Activated CD8-positive, alpha-beta T cell treated with anti-CD3 and anti-CD28 coated beads for 36 hours (primary cell): ENCODE data around the gene ZDHHC13. TPM values are rescaled to one million over a fixed set of nuclear protein-coding genes. Genes with fewer than 3 reads are reported as not detected.

Experiments
- ATAC-seq: fragments of 200-7000 bp; cut with Tn5 transposase; one replicate; pipeline ENCODE4 v1.10.0; 2021; ENCODE audit warnings: mild to moderate bottlenecking, moderate library complexity
- CTCF ChIA-PET: fragments of 350-600 bp; sonication (Branson Sonifier 250); formaldehyde crosslinking; loops from one replicate; lab custom pipeline; 2021; ENCODE audit warnings: antibody characterized with exemption; lab: Charles Lee
- POLR2A ChIA-PET: fragments of 350-600 bp; sonication (Branson Sonifier 250); formaldehyde crosslinking; loops from one replicate; lab custom pipeline; 2021; ENCODE audit warnings: antibody characterized with exemption; lab: Charles Lee
- DNase-seq: peaks from one replicate; pipeline ENCODE4 v3.0.0-alpha.2; 2020
- H3K27ac Mint-ChIP-seq: one replicate; pipeline ENCODE4 v1.8.0; 2021; ENCODE audit warnings: mild to moderate bottlenecking, mixed read lengths
- H3K27me3 Mint-ChIP-seq: one replicate; pipeline ENCODE4 v1.8.0; 2021; ENCODE audit warnings: mixed read lengths
- H3K36me3 Mint-ChIP-seq: one replicate; pipeline ENCODE4 v1.8.0; 2021; ENCODE audit warnings: low read depth, mixed read lengths
- H3K4me1 Mint-ChIP-seq: one replicate; pipeline ENCODE4 v1.8.0; 2021; ENCODE audit warnings: low read depth, mixed read lengths
- H3K4me3 Mint-ChIP-seq: one replicate; pipeline ENCODE4 v1.8.0; 2021; ENCODE audit warnings: mild to moderate bottlenecking, moderate library complexity, mixed read lengths
- H3K9me3 Mint-ChIP-seq: one replicate; pipeline ENCODE4 v1.8.0; 2021; ENCODE audit warnings: mixed read lengths
- CTCF ChIP-seq: fragments of 200-600 bp; IDR thresholded peaks from one replicate; pipeline ENCODE4 v1.8.0; 2022; ENCODE audit warnings: antibody characterized with exemption, mild to moderate bottlenecking
- intact Hi-C: fragments of 100-400 bp; cut with micrococcal nuclease; formaldehyde crosslinking; loops from one replicate; pipeline ENCODE4 v1.10.0; 2022
- total RNA-seq, 2 experiments: library from RNA; stranded (reverse); gene quantifications; one replicate each; pipeline ENCODE4 v1.2.3, GENCODE V29; 2021

The ZDHHC13 gene
- total RNA-seq, 2 experiments from 2014 or later: 16.7 to 17.2 TPM

- H3K27ac Mint-ChIP-seq: no peak overlapping the region
- no peak overlapping the region for H3K4me3 Mint-ChIP-seq
- ChIA-PET CTCF (no interaction called here), POLR2A (no interaction called here)
- TF ChIP-seq CTCF: no peak
- H3K9me3 Mint-ChIP-seq: no peaks in the 10 kb centered on the region
- no peaks in the 10 kb centered on the region for H3K4me1 Mint-ChIP-seq
- H3K27me3 Mint-ChIP-seq: no peaks in the 10 kb centered on the region
- H3K36me3 Mint-ChIP-seq: no peaks in the 10 kb centered on the region
- intact Hi-C loops: no loop called here
- no peak for ATAC-seq
- DNase-seq: no peak
Observed at GRCh38 chr11:19194620-19195308, 77.8 kb downstream of the ZDHHC13 start.

GRCh38 chr11:19196432-19196831 lies 79.5 kb downstream of the ZDHHC13 start:
- no peaks in the 10 kb centered on the region for H3K4me1 Mint-ChIP-seq
- CTCF ChIA-PET: no interaction called here
- POLR2A ChIA-PET: interaction anchor here (0.5 kb wide), 1 partner anchor 612 kb away, joined by 3 read pairs; no protein-coding TSS in a partner anchor

GRCh38 chr11:19199048-19199447 lies 82.1 kb downstream of the ZDHHC13 start:
- H3K4me1 Mint-ChIP-seq: no peaks in the 10 kb centered on the region
- ATAC-seq (no peak), DNase-seq (no peak)
- intact Hi-C loops: no loop called here
- H3K36me3 Mint-ChIP-seq: no peaks in the 10 kb centered on the region
- CTCF ChIA-PET: interaction anchor here (0.6 to 1.1 kb wide), 3 partner anchors 61 to 133 kb away, joined by 3 to 4 read pairs (median 3); no protein-coding TSS in a partner anchor
- no peak overlapping the region for H3K27ac Mint-ChIP-seq
- H3K4me3 Mint-ChIP-seq: no peak overlapping the region
- no peak for TF ChIP-seq CTCF
- POLR2A ChIA-PET: no interaction called here
- peaks cover 5% of the 10 kb centered on the region for H3K27me3 Mint-ChIP-seq
- H3K9me3 Mint-ChIP-seq: no peaks in the 10 kb centered on the region

More at GRCh38 chr11:19196432-19196831, 79.5 kb downstream of the ZDHHC13 start:
- Mint-ChIP-seq H3K9me3 (no peaks in the 10 kb centered on the region), H3K27ac (no peak overlapping the region), H3K4me3 (no peak overlapping the region), H3K27me3 (peaks cover 5% of the 10 kb centered on the region), H3K36me3 (no peaks in the 10 kb centered on the region)
- intact Hi-C loops: no loop called here
- TF ChIP-seq CTCF: no peak
- ATAC-seq (no peak), DNase-seq (no peak)

GRCh38 chr11:19199771-19200170 lies 82.8 kb downstream of the ZDHHC13 start:
- H3K36me3 Mint-ChIP-seq: no peaks in the 10 kb centered on the region
- H3K27me3 Mint-ChIP-seq: peaks cover 5% of the 10 kb centered on the region
- no peak for TF ChIP-seq CTCF
- CTCF ChIA-PET: no interaction called here
- H3K9me3 Mint-ChIP-seq: no peaks in the 10 kb centered on the region
- ATAC-seq (no peak), DNase-seq (no peak)
- no peaks in the 10 kb centered on the region for H3K4me1 Mint-ChIP-seq
- intact Hi-C loops: no loop called here
- H3K4me3 Mint-ChIP-seq: no peak overlapping the region
- H3K27ac Mint-ChIP-seq: no peak overlapping the region
- POLR2A ChIA-PET: no interaction called here

- Mint-ChIP-seq H3K36me3 (no peaks in the 10 kb centered on the region), H3K4me1 (no peaks in the 10 kb centered on the region), H3K4me3 (no peak overlapping the region), H3K27me3 (peaks cover 5% of the 10 kb centered on the region), H3K9me3 (no peaks in the 10 kb centered on the region), H3K27ac (no peak overlapping the region)
- no peak for DNase-seq
- no peak for ATAC-seq
- no peak for TF ChIP-seq CTCF
- CTCF ChIA-PET: no interaction called here
- intact Hi-C loops: no loop called here
- POLR2A ChIA-PET: no interaction called here
Observed at GRCh38 chr11:19200410-19201201, 83.6 kb downstream of the ZDHHC13 start.
